ENCODE results near the gene VPS13D.

VPS13D gene

GRCh38 chr1:12477936-12478611 is 248.2 kb downstream of the VPS13D start:
- DNase-seq = peak; percentile 19

- peak; percentile 41 for DNase-seq
These were observed 248.8 kb downstream of the VPS13D start for GRCh38 chr1:12478612-12478985.

- no peak for DNase-seq
These were observed 249.5 kb downstream of the VPS13D start for GRCh38 chr1:12479311-12479710.

- DNase-seq = no peak
These were observed 250.2 kb downstream of the VPS13D start for GRCh38 chr1:12480041-12480440.

- peak; percentile 18 for DNase-seq
These were observed 251.0 kb downstream of the VPS13D start for GRCh38 chr1:12480748-12481362.

- no peak for DNase-seq
These were observed 252.1 kb downstream of the VPS13D start for GRCh38 chr1:12481928-12482327.

- no peak for DNase-seq
These were observed 253.2 kb downstream of the VPS13D start for GRCh38 chr1:12482988-12483387.

GRCh38 chr1:12485231-12486058 is 255.6 kb downstream of the VPS13D start:
- no peak for DNase-seq

- no peak for DNase-seq
These were observed 256.2 kb downstream of the VPS13D start for GRCh38 chr1:12486059-12486341.

- no peak for DNase-seq
These were observed 256.7 kb downstream of the VPS13D start for GRCh38 chr1:12486401-12487005.

- DNase-seq = no peak
These were observed 257.7 kb downstream of the VPS13D start for GRCh38 chr1:12487520-12487919.

- DNase-seq = no peak
These were observed 259.0 kb downstream of the VPS13D start for GRCh38 chr1:12488666-12489354.

- no peak for DNase-seq
These were observed 260.8 kb downstream of the VPS13D start for GRCh38 chr1:12490532-12491142.

- DNase-seq = no peak
These were observed 261.8 kb downstream of the VPS13D start for GRCh38 chr1:12491656-12492055.

- DNase-seq = no peak
These were observed 265.9 kb downstream of the VPS13D start for GRCh38 chr1:12495725-12496124.

GRCh38 chr1:12496154-12496961 is 266.5 kb downstream of the VPS13D start:
- DNase-seq = no peak

- DNase-seq = no peak
These were observed 269.9 kb downstream of the VPS13D start for GRCh38 chr1:12499539-12500240.

GRCh38 chr1:12501661-12502060 is 271.8 kb downstream of the VPS13D start:
- no peak for DNase-seq

GRCh38 chr1:12502336-12503109 is 272.7 kb downstream of the VPS13D start:
- no peak for DNase-seq

GRCh38 chr1:12503709-12504108 is 273.9 kb downstream of the VPS13D start:
- no peak for DNase-seq

All from CD4-positive, alpha-beta T cell treated with Interleukin-10 for 1 hour (primary cell).